Measurements from ENCODE around the gene BST1.

Gene BST1

GRCh38 chr4:15778289-15779241, 75.7 kb downstream of the BST1 start, which contains the start of gene CD38:
Gene CD38 (plus strand): TSS chr4:15778328. CDS start chr4:15778415, 87 bp downstream.
- DNase-seq (ENCODE audit: low read depth, low spot score): no peak

GRCh38 chr4:15779306-15779705, 76.4 kb downstream of the BST1 start:
- DNase-seq (ENCODE audit: low read depth, low spot score): no peak

- no peak for DNase-seq (ENCODE audit: low read depth, low spot score)
These were observed 76.9 kb downstream of the BST1 start for GRCh38 chr4:15779809-15780208.

DNA sequence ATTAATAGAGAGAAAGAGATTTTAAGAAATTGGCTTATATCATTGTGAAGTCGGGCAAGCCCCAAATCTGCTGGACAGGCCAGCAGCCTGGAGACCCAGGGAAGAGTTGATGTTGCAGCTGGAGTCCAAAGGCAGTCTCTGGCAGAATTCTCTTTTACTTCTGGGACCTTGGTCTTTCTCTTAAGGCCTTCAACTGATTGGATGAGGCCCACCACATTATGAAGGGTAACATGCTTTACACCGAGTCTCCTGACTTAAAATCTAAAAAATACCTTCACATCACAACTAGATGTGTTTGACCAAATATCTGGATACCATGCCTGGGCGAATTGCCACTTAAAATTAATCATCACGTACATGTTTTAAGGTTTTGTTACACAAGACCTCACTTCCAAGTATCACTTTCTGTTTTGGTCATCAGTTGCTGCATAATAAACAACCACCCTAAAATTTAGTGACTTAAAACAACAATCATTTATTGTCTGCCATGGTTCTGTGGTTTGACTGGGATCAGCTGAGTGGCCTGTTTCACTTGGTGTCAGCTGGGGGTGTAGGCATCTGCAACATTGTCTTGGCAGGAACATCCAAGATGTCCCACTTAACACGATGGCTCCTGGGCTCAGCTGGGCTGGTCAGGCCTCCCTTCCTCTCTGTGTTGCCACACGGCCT, 78.7 kb downstream of the BST1 start:
- no peak for DNase-seq (ENCODE audit: low read depth, low spot score)

All from brain pericyte (primary cell).